K562 treated with DMSO at 1 percent for 4 hours (cell line): Measurements from ENCODE around the gene STON1. TPM values are rescaled to one million over a fixed set of nuclear protein-coding genes. Genes with fewer than 3 reads are reported as not detected.

Source experiments
- total RNA-seq: library from RNA; unstranded; fragments of 300-600 nt; gene quantifications from 2 replicates; pipeline ENCODE4 v1.2.3, GENCODE V29; 2022; ENCODE audit not compliant: insufficient read depth

Gene STON1
- total RNA-seq: 0.41 and 1.2 TPM in 2 replicates

GRCh38 chr2:48530033-48530811 lies at the start of gene STON1:
Gene STON1 (plus strand): TSS chr2:48530154. CDS start chr2:48580634, 50,480 bp downstream.

GRCh38 chr2:48617618-48618017 lies 87.7 kb downstream of the STON1 start, which contains the start of gene GTF2A1L:
Gene GTF2A1L (plus strand): TSS chr2:48617856. CDS start chr2:48617875, 19 bp downstream.

Other genes starting within 250 kb of the STON1 start
- gene FOXN2, start 215.5 kb upstream of the STON1 start, total RNA-seq: 9.1 and 10.6 TPM in 2 replicates
- gene PPP1R21, start 89.4 kb upstream of the STON1 start, total RNA-seq: 6.0 and 21.3 TPM in 2 replicates
- not detected in 2 replicates for gene GTF2A1L, start 87.7 kb downstream of the STON1 start, total RNA-seq
- gene LHCGR, start 225.6 kb downstream of the STON1 start, total RNA-seq: not detected in 2 replicates